ENCODE results near the gene SEC14L1. TPM values are rescaled to one million over a fixed set of nuclear protein-coding genes. Genes with fewer than 3 reads are reported as not detected.

The SEC14L1 gene
- total and polyA plus RNA-seq, 2 of the 8 experiments (the other 6 are each of a cell fraction or from before 2014, with no cell fraction given): 27.2 to 74.4 TPM

DNA sequence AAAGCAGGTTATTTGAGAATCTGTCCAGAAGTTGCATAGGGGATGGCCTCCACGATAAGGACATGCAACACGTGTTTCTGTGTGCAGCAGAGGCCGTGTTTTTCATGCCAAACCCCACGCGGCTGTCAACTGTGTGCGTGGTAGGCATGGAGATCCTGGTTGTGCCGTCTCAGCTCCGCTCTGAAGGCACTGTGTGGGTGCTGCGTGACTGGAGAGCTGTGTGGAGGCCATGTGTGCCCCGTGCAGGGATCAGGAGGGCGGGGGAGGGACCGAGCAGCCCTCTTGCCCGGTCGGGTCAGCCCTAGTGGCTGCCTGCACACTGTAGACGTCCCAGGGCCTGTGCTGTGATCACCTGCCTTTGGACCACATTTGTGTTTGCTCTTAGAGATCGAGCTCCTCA is 74.5 kb downstream of the SEC14L1 start:
- peaks cover 0 to 10% of the 10 kb centered on the region in 2 experiments for H4K20me1 ChIP-seq (replicated peaks in 1 of 2; ENCODE audit: control insufficient read depth in 1 of 2, insufficient read depth in 2 of 2, low read length in 2 of 2)
- WGBS, 2 experiments (ENCODE audit: extremely low coverage in 1 of 2, insufficient coverage in 1 of 2, insufficient read length in 1 of 2, insufficient replicate concordance in 2 of 2, low coverage in 1 of 2, low lambda C conversion rate in 2 of 2, missing lambda C conversion rate in 1 of 2): 92% methylated on average over 16 of the region's 16 CpGs; no CpG with 5 or more reads in 1 of the 2 experiments
- H4K8ac ChIP-seq (ENCODE audit: extremely low read depth, insufficient read depth, low read length): no peak overlapping the region
- no peak overlapping the region for H3K9ac ChIP-seq (replicated peaks in 1 of 4; ENCODE audit: extremely low read depth in 1 of 4, low read depth in 3 of 4, low read length in 3 of 4)
- no peak overlapping the region for H3K14ac ChIP-seq (ENCODE audit: insufficient read length)
- H3K23ac ChIP-seq (ENCODE audit: insufficient read length): peak overlapping the region; percentile 97
- H3K36me3 ChIP-seq (ENCODE audit: control insufficient read depth in 2 of 4, insufficient read depth in 4 of 4, low read length in 3 of 4): peaks cover 9 to 34% (median 26%) of the 10 kb centered on the region in 4 experiments
- H3K4ac ChIP-seq (replicated peaks; ENCODE audit: insufficient read length, low read depth, low read length): no peak overlapping the region
- no peak overlapping the region for H3K56ac ChIP-seq (replicated peaks; ENCODE audit: insufficient read length, low read depth, low read length)
- no peaks in the 10 kb centered on the region for H3K79me2 ChIP-seq (ENCODE audit: control insufficient read depth in 1 of 2, insufficient read depth in 2 of 2, low read length in 2 of 2)
- H4K5ac ChIP-seq (ENCODE audit: insufficient read length, low read depth, low read length): no peak overlapping the region
- ChIA-PET POLR2A (ENCODE audit: partially characterized antibody) (interaction anchor here (1.0 to 1.3 kb wide), 2 partner anchors 113 to 127 kb away, joined by 3 read pairs; no protein-coding TSS in a partner anchor), CTCF (ENCODE audit: partially characterized antibody) (interaction anchor here (0.6 to 5.7 kb wide), 31 partner anchors 8 to 429 kb away, joined by 3 to 31 read pairs (median 3); no protein-coding TSS in a partner anchor)
- DNase-seq (ENCODE audit: low read depth in 1 of 2, low spot score in 2 of 2): no peak
- H2BK5ac ChIP-seq (ENCODE audit: low read depth, low read length): no peak overlapping the region
- no peak for TF ChIP-seq SIN3A (conservative IDR thresholded peaks at IDR 0.05 in 1 of 2, IDR thresholded peaks at IDR 0.05 in 1 of 2; ENCODE audit: low read depth in 1 of 2, low read length in 2 of 2)
- no peak for FAIRE-seq
- H2AFZ ChIP-seq (ENCODE audit: low read length): no peak overlapping the region
- H2BK120ac ChIP-seq (replicated peaks; ENCODE audit: low read depth, low read length): no peak overlapping the region
- peaks cover 4% of the 10 kb centered on the region; the same call in 1 of the 2 replicates for H3K23me2 ChIP-seq (ENCODE audit: low read depth, low read length)
- H3K27ac ChIP-seq (ENCODE audit: low read depth, low read length): no peak overlapping the region
- no peak overlapping the region for H2BK20ac ChIP-seq (ENCODE audit: low read length)
- H2BK12ac ChIP-seq (ENCODE audit: low read depth, low read length): no peak overlapping the region
- H3K79me1 ChIP-seq (ENCODE audit: low read depth, low read length): no peaks in the 10 kb centered on the region
- H3K18ac ChIP-seq (ENCODE audit: extremely low read depth, low read length): peak overlapping the region; percentile 19; the same call in 1 of the 2 replicates
- H3K27me3 ChIP-seq (replicated peaks in 1 of 4; ENCODE audit: control insufficient read depth in 3 of 4, extremely low read depth in 1 of 4, insufficient read depth in 3 of 4, low read length in 3 of 4): no peaks in the 10 kb centered on the region
- H3K9me3 ChIP-seq (ENCODE audit: insufficient read depth in 2 of 2, low read depth in 1 of 2, low read length in 1 of 2): no peaks in the 10 kb centered on the region
- H3K4me3 ChIP-seq (ENCODE audit: extremely low read depth in 1 of 4, insufficient read depth in 2 of 4, low read depth in 3 of 4, low read length in 4 of 4): no peak overlapping the region
- no peak overlapping the region for H4K91ac ChIP-seq (replicated peaks; ENCODE audit: insufficient read length, low read length)
- no peaks in the 10 kb centered on the region; a peak in 1 of 7 replicates for H3K4me1 ChIP-seq (replicated peaks in 1 of 4; ENCODE audit: control insufficient read depth in 3 of 4, insufficient read depth in 4 of 4, low read length in 3 of 4)
- H2BK15ac ChIP-seq (ENCODE audit: low read length): no peak overlapping the region
- no peak overlapping the region for H2AK5ac ChIP-seq (ENCODE audit: low read depth, low read length)
- H3K4me2 ChIP-seq (ENCODE audit: insufficient read depth in 1 of 2, low read depth in 2 of 2, low read length in 2 of 2): no peak overlapping the region
